SK-N-SH treated with all-trans-retinoic acid at 6 μM for 48 hours (cell line): Measurements from ENCODE around the gene RPS24.

ENCODE experiments used
- BACH2 ChIP-seq: fragments of 250-450 bp; sonication (Bioruptor Pico); IDR thresholded peaks from 2 replicates; pipeline ENCODE4 v1.9.0; 2021; ENCODE audit warnings: mild to moderate bottlenecking, borderline replicate concordance
- CSDC2 ChIP-seq: fragments of 250-450 bp; sonication (Bioruptor Pico); IDR thresholded peaks from 2 replicates; pipeline ENCODE4 v1.5.0; 2020; ENCODE audit warnings: mild to moderate bottlenecking, moderate library complexity
- ESRRG ChIP-seq: fragments of 250-450 bp; sonication (Bioruptor Pico); IDR thresholded peaks from 2 replicates; pipeline ENCODE4 v1.6.1; 2021; ENCODE audit warnings: mild to moderate bottlenecking
- ISL1 ChIP-seq: fragments of 250-450 bp; sonication (Bioruptor Pico); IDR thresholded peaks from 2 replicates; pipeline ENCODE4 v2.1.2; 2022; ENCODE audit warnings: mild to moderate bottlenecking, moderate library complexity
- PPARA ChIP-seq: fragments of 250-450 bp; sonication (Bioruptor Pico); IDR thresholded peaks from 2 replicates; pipeline ENCODE4 v1.5.0; 2020; ENCODE audit warnings: mild to moderate bottlenecking, borderline replicate concordance
- RARB ChIP-seq: fragments of 250-450 bp; sonication (Bioruptor Pico); IDR thresholded peaks from 2 replicates; pipeline ENCODE4 v1.8.0; 2021; ENCODE audit warnings: mild to moderate bottlenecking, moderate library complexity
- ZFP3 ChIP-seq: fragments of 250-450 bp; sonication (Bioruptor Pico); IDR thresholded peaks from 2 replicates; pipeline ENCODE4 v1.5.0; 2020; ENCODE audit warnings: mild to moderate bottlenecking, moderate library complexity
- ZNF565 ChIP-seq: fragments of 450-650 bp; formaldehyde crosslinking; conservative IDR thresholded peaks from 2 replicates; pipeline ENCODE4 v1.5.0; 2020; ENCODE audit warnings: low read depth, mild to moderate bottlenecking, moderate library complexity
- TF ChIP-seq, protein P1 (sequence below): fragments of 250-450 bp; sonication (Bioruptor Pico); IDR thresholded peaks from 2 replicates; pipeline ENCODE4 v1.5.0; 2020; ENCODE audit warnings: mild to moderate bottlenecking, moderate library complexity
- TF ChIP-seq, protein P2 (sequence below): fragments of 250-450 bp; sonication (Bioruptor Pico); IDR thresholded peaks from 2 replicates; pipeline ENCODE4 v1.5.1; 2021; ENCODE audit warnings: mild to moderate bottlenecking, moderate library complexity
- TF ChIP-seq, protein P3 (sequence below): fragments of 250-450 bp; sonication (Bioruptor Pico); IDR thresholded peaks from 2 replicates; pipeline ENCODE4 v1.5.1; 2020; ENCODE audit warnings: low read depth, mild to moderate bottlenecking, moderate library complexity
- TF ChIP-seq, protein P4 (sequence below): fragments of 250-450 bp; sonication (Bioruptor Pico); IDR thresholded peaks from 2 replicates; pipeline ENCODE4 v1.8.0; 2021; ENCODE audit warnings: low read depth, mild to moderate bottlenecking, moderate library complexity, borderline replicate concordance

DNA sequence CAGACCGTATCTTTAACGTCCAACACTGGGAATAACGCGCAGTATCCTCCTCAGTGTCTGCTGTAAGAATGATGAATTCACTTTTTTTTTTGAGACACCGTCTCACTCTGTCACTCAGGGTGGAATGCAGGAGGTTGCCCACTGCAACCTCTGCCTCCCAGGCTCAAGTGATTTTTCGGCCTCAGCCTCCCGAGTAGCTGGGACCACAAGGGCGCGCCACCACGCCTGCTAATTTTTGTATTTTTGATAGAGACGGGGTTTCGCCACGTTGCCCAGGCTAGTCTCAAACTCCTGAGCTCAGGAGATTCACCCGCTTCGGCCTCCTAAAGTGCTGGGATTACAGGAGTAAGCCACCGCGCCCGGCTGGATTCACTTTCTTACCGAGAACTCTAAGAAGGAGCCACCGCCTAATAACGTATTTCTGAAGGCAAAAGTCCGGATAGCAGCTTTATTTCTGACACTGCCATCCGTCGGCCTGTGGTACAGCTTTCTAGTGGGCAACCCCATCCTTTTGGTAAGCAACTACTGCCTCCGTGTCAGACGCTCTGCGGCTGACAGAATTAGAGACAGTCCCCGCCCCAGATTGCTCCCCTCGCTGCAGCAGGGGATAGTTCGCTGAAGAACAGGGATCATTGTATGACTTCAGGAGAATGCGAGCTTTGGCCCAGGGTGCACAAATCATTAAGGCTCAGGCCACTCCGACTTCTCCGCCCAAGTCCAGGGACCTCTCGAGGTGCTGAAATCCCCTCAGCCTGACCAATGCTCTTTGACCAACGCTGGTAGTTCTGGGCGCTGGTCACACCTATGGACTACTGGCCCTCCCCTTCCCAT lies 5.0 kb upstream of the RPS24 start:
- TF ChIP-seq PPARA (CRISPR knock-in tag) (no peak), BACH2 (CRISPR knock-in tag) (no peak), ZNF565 (CRISPR knock-in tag) (no peak), CSDC2 (no peak), ESRRG (no peak), ISL1 (CRISPR knock-in tag) (no peak), ZFP3 (CRISPR knock-in tag) (no peak), RARB (no peak)
- TF ChIP-seq, protein P1, sequence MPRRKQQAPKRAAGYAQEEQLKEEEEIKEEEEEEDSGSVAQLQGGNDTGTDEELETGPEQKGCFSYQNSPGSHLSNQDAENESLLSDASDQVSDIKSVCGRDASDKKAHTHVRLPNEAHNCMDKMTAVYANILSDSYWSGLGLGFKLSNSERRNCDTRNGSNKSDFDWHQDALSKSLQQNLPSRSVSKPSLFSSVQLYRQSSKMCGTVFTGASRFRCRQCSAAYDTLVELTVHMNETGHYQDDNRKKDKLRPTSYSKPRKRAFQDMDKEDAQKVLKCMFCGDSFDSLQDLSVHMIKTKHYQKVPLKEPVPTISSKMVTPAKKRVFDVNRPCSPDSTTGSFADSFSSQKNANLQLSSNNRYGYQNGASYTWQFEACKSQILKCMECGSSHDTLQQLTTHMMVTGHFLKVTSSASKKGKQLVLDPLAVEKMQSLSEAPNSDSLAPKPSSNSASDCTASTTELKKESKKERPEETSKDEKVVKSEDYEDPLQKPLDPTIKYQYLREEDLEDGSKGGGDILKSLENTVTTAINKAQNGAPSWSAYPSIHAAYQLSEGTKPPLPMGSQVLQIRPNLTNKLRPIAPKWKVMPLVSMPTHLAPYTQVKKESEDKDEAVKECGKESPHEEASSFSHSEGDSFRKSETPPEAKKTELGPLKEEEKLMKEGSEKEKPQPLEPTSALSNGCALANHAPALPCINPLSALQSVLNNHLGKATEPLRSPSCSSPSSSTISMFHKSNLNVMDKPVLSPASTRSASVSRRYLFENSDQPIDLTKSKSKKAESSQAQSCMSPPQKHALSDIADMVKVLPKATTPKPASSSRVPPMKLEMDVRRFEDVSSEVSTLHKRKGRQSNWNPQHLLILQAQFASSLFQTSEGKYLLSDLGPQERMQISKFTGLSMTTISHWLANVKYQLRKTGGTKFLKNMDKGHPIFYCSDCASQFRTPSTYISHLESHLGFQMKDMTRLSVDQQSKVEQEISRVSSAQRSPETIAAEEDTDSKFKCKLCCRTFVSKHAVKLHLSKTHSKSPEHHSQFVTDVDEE (CRISPR knock-in tag) = no peak
- TF ChIP-seq, protein P2, sequence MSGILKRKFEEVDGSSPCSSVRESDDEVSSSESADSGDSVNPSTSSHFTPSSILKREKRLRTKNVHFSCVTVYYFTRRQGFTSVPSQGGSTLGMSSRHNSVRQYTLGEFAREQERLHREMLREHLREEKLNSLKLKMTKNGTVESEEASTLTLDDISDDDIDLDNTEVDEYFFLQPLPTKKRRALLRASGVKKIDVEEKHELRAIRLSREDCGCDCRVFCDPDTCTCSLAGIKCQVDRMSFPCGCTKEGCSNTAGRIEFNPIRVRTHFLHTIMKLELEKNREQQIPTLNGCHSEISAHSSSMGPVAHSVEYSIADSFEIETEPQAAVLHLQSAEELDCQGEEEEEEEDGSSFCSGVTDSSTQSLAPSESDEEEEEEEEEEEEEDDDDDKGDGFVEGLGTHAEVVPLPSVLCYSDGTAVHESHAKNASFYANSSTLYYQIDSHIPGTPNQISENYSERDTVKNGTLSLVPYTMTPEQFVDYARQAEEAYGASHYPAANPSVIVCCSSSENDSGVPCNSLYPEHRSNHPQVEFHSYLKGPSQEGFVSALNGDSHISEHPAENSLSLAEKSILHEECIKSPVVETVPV = no peak
- TF ChIP-seq, protein P3, sequence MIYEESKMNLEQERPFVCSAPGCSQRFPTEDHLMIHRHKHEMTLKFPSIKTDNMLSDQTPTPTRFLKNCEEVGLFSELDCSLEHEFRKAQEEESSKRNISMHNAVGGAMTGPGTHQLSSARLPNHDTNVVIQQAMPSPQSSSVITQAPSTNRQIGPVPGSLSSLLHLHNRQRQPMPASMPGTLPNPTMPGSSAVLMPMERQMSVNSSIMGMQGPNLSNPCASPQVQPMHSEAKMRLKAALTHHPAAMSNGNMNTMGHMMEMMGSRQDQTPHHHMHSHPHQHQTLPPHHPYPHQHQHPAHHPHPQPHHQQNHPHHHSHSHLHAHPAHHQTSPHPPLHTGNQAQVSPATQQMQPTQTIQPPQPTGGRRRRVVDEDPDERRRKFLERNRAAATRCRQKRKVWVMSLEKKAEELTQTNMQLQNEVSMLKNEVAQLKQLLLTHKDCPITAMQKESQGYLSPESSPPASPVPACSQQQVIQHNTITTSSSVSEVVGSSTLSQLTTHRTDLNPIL (CRISPR knock-in tag) = no peak
- TF ChIP-seq, protein P4, sequence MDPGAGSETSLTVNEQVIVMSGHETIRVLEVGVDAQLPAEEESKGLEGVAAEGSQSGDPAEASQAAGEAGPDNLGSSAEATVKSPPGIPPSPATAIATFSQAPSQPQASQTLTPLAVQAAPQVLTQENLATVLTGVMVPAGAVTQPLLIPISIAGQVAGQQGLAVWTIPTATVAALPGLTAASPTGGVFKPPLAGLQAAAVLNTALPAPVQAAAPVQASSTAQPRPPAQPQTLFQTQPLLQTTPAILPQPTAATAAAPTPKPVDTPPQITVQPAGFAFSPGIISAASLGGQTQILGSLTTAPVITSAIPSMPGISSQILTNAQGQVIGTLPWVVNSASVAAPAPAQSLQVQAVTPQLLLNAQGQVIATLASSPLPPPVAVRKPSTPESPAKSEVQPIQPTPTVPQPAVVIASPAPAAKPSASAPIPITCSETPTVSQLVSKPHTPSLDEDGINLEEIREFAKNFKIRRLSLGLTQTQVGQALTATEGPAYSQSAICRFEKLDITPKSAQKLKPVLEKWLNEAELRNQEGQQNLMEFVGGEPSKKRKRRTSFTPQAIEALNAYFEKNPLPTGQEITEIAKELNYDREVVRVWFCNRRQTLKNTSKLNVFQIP (CRISPR knock-in tag) = no peak
